Measurements from ENCODE around the gene MPRIP.
"Not testable (repeated sequence)": the region's sequence is repeated elsewhere in the genome, so short reads cannot be mapped to it uniquely, and the experiment has no call there.

Gene MPRIP

GRCh38 chr17:17015230-17015629, 27.0 kb upstream of the MPRIP start:
- H3K4me3 ChIP-seq (replicated peaks in 1 of 2; ENCODE audit: low read depth in 2 of 2, low read length in 2 of 2), result no peak overlapping the region
- DNase-seq (ENCODE audit: low read depth in 2 of 2), result no peak
- no peak for TF ChIP-seq CTCF (IDR thresholded peaks at IDR 0.05; ENCODE audit: low read depth, low read length)

GRCh38 chr17:17016199-17017197, 25.8 kb upstream of the MPRIP start:
- H3K4me3 ChIP-seq (replicated peaks in 1 of 2; ENCODE audit: low read depth in 2 of 2, low read length in 2 of 2); DNase-seq (ENCODE audit: low read depth in 2 of 2): not testable (repeated sequence)

- DNase-seq (ENCODE audit: low read depth in 2 of 2), result no peak
- H3K4me3 ChIP-seq (replicated peaks in 1 of 2; ENCODE audit: low read depth in 2 of 2, low read length in 2 of 2), result no peak overlapping the region
- TF ChIP-seq CTCF (IDR thresholded peaks at IDR 0.05; ENCODE audit: low read depth, low read length), result no peak
Observed at GRCh38 chr17:17017343-17018014, 24.8 kb upstream of the MPRIP start.

GRCh38 chr17:17018021-17018441, 24.2 kb upstream of the MPRIP start:
- no peak for TF ChIP-seq CTCF (IDR thresholded peaks at IDR 0.05; ENCODE audit: low read depth, low read length)
- no peak overlapping the region for H3K4me3 ChIP-seq (replicated peaks in 1 of 2; ENCODE audit: low read depth in 2 of 2, low read length in 2 of 2)
- no peak for DNase-seq (ENCODE audit: low read depth in 2 of 2)

GRCh38 chr17:17018612-17019429, 23.4 kb upstream of the MPRIP start:
- H3K4me3 ChIP-seq (replicated peaks in 1 of 2; ENCODE audit: low read depth in 2 of 2, low read length in 2 of 2), result no peak overlapping the region
- TF ChIP-seq CTCF (IDR thresholded peaks at IDR 0.05; ENCODE audit: low read depth, low read length), result no peak
- DNase-seq (ENCODE audit: low read depth in 2 of 2), result no peak

- no peak for DNase-seq (ENCODE audit: low read depth in 2 of 2)
- H3K4me3 ChIP-seq (replicated peaks in 1 of 2; ENCODE audit: low read depth in 2 of 2, low read length in 2 of 2), result no peak overlapping the region
- TF ChIP-seq CTCF (IDR thresholded peaks at IDR 0.05; ENCODE audit: low read depth, low read length), result no peak
Observed at GRCh38 chr17:17019430-17019762, 22.9 kb upstream of the MPRIP start.

Measured in cardiac fibroblast (primary cell).